ENCODE measurements around the gene ACKR3.

DNA sequence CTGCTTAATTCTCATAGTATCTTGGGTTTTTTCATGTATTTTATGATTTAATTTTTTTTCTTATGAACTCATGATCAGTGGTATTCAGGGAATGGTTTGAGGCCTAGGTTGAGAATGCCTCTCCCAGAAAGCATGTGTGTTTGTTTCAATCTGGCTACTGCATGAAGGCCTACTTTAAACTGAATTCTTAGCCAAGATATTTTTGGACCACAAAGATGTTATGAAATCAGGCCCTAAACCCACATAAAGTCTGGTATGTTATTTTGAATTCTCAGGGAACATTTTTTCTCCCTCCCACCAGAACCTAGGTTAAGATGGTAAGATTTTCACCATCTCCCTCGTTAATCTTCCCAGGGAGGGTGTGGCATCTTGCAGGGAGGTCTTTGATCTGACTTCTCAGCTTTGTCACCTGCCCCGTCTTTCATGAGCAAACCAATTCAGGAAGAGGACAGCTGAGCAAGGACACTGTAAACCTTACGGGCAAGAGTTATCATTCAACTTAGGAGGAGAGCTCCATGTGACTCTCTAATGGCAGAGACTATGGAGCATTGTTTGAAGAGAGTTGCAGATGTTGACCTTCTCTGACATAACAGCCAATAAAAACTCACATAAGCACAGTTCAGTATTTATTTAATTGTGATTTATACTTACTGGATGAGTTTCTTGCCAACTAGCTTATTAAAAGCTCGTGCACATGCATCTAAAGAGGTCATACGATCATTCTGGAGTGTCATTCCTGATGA is 21.3 kb upstream of the ACKR3 start:
- TF ChIP-seq, protein P1, sequence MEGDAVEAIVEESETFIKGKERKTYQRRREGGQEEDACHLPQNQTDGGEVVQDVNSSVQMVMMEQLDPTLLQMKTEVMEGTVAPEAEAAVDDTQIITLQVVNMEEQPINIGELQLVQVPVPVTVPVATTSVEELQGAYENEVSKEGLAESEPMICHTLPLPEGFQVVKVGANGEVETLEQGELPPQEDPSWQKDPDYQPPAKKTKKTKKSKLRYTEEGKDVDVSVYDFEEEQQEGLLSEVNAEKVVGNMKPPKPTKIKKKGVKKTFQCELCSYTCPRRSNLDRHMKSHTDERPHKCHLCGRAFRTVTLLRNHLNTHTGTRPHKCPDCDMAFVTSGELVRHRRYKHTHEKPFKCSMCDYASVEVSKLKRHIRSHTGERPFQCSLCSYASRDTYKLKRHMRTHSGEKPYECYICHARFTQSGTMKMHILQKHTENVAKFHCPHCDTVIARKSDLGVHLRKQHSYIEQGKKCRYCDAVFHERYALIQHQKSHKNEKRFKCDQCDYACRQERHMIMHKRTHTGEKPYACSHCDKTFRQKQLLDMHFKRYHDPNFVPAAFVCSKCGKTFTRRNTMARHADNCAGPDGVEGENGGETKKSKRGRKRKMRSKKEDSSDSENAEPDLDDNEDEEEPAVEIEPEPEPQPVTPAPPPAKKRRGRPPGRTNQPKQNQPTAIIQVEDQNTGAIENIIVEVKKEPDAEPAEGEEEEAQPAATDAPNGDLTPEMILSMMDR (IDR thresholded peaks at IDR 0.05 in 4 of 5, conservative IDR thresholded peaks at IDR 0.05 in 1 of 5): no peak
- no peak for TF ChIP-seq POLR2A (IDR thresholded peaks at IDR 0.05)

All from gastrocnemius medialis (tissue), 4 donors.